HepG2 (cell line): ENCODE data around the gene FAM187B. TPM values are rescaled to one million over a fixed set of nuclear protein-coding genes. Genes with fewer than 3 reads are reported as not detected.

Experiments
- ATAC-seq: fragments of 200-7000 bp; cut with Tn5 transposase; 3 replicates; pipeline ENCODE4 v1.9.1; 2020; ENCODE audit warnings: mild to moderate bottlenecking, moderate library complexity
- BruUV-seq: library from RNA; stranded (reverse); fragments of 400-500 nt; replicated peaks from 2 replicates; lab custom pipeline; 2021; lab: Mats Ljungman, UMichigan
- CTCF ChIA-PET: fragments of 300-600 bp; formaldehyde crosslinking; extraction: SDS; loops from one replicate; lab custom pipeline; 2021; ENCODE audit warnings: low total read pairs, inconsistent platforms, low intra/inter-chr PET ratio; lab: Yijun Ruan, JAX
- POLR2A ChIA-PET: fragments of 350-600 bp; sonication (Branson Sonifier 250); formaldehyde crosslinking; loops from one replicate; lab custom pipeline; 2020; ENCODE audit warnings: antibody characterized with exemption, inconsistent platforms; lab: Yijun Ruan, JAX
- DNase-seq: peaks from one replicate; pipeline ENCODE4 v3.0.0-alpha.2; 2015; ENCODE audit warnings: low spot score
- FAIRE-seq: peaks from 3 replicates; lab custom pipeline; 2011; peaks lifted over from hg19 to GRCh38; lab: Jason Lieb, UNC
- H2AFZ ChIP-seq: one replicate; pipeline ENCODE4 v1.6.1; 2011; ENCODE audit warnings: low read length, inconsistent platforms
- H3K27ac ChIP-seq: fragments of 300-600 bp; 3 replicates; pipeline ENCODE4 v1.8.0; 2011; ENCODE audit warnings: mixed run types, mild to moderate bottlenecking, mixed read lengths, low read length, inconsistent platforms; ENCODE audit not compliant: insufficient read depth; ENCODE audit errors: extremely low read length
- H3K27me3 ChIP-seq, 2 experiments: fragments of 200-600 bp in 1 of 2; 2 replicates in 1 of 2; 3 replicates in 1 of 2; pipeline versions ENCODE4 v1.6.0 to v1.8.0; 2011; ENCODE audit warnings: low read length in 2 of 2, mild to moderate bottlenecking in 2 of 2, moderate library complexity in 2 of 2, inconsistent platforms in 1 of 2; ENCODE audit not compliant: insufficient read depth in 2 of 2, control insufficient read depth in 1 of 2
- H3K36me3 ChIP-seq, 2 experiments: fragments of 200-600 bp in 1 of 2; replicated peaks in 1 of 2; 2 replicates in 1 of 2; 3 replicates in 1 of 2; pipeline versions ENCODE4 v1.5.1 to v1.8.0; 2011; ENCODE audit warnings: low read length in 2 of 2, inconsistent platforms in 1 of 2; ENCODE audit not compliant: insufficient read depth in 2 of 2, control insufficient read depth in 1 of 2
- H3K4me1 ChIP-seq: 2 replicates; pipeline ENCODE4 v1.5.1; 2012; ENCODE audit warnings: low read length, inconsistent platforms; ENCODE audit not compliant: insufficient read depth
- H3K4me2 ChIP-seq: 2 replicates; pipeline ENCODE4 v1.6.0; 2011; ENCODE audit warnings: low read depth, low read length, inconsistent platforms
- H3K4me3 ChIP-seq, 3 experiments: fragments of 200-600 bp in 1 of 3; sonication (generic), shearing (Covaris generic) in 1 of 3; replicated peaks in 1 of 3; 2 replicates each; pipeline ENCODE4 v1.5.1; 2011 to 2016; ENCODE audit warnings: low read length in 3 of 3, inconsistent platforms in 2 of 3, low read depth in 2 of 3, mild to moderate bottlenecking in 2 of 3, control low read depth in 1 of 3, mixed read lengths in 1 of 3; ENCODE audit not compliant: insufficient read depth in 1 of 3
- H3K79me2 ChIP-seq: one replicate; pipeline ENCODE4 v1.6.1; 2011; ENCODE audit warnings: low read length, inconsistent platforms; ENCODE audit not compliant: insufficient read depth
- H3K9ac ChIP-seq: 2 replicates; pipeline ENCODE4 v1.6.0; 2011; ENCODE audit warnings: mild to moderate bottlenecking, low read depth, low read length, inconsistent platforms; ENCODE audit not compliant: insufficient read depth
- H3K9me3 ChIP-seq: 2 replicates; pipeline ENCODE4 v1.5.1; 2012; ENCODE audit warnings: mild to moderate bottlenecking, low read length
- H4K20me1 ChIP-seq: 2 replicates; pipeline ENCODE4 v1.6.0; 2011; ENCODE audit warnings: inconsistent platforms, mild to moderate bottlenecking, low read length, moderate library complexity; ENCODE audit not compliant: insufficient read depth
- BCL3 ChIP-seq: sonication (generic); formaldehyde crosslinking; IDR thresholded peaks from 2 replicates; pipeline ENCODE4 v1.5.1; 2020; ENCODE audit warnings: mild to moderate bottlenecking, missing genetic modification reagents, moderate library complexity
- HNRNPLL ChIP-seq: fragments of 200-400 bp; formaldehyde crosslinking; IDR thresholded peaks from 2 replicates; pipeline ENCODE4 v1.6.1; 2017; ENCODE audit warnings: mild to moderate bottlenecking, low read depth, low read length; ENCODE audit not compliant: poor library complexity, severe bottlenecking
- KAT7 ChIP-seq: IDR thresholded peaks from 2 replicates; pipeline ENCODE4 v1.6.1; 2018; ENCODE audit warnings: borderline replicate concordance, missing compliant biosample characterization
- KDM1A ChIP-seq: IDR thresholded peaks from 2 replicates; pipeline ENCODE4 v1.6.1; 2016; ENCODE audit warnings: missing compliant biosample characterization
- KLF11 ChIP-seq: IDR thresholded peaks from 2 replicates; pipeline ENCODE4 v1.6.1; 2016; ENCODE audit warnings: missing compliant biosample characterization
- NFKBIZ ChIP-seq: IDR thresholded peaks from 2 replicates; pipeline ENCODE4 v1.6.1; 2018; ENCODE audit warnings: missing genetic modification reagents, missing compliant biosample characterization
- PCBP1 ChIP-seq: fragments of 200-400 bp; formaldehyde crosslinking; IDR thresholded peaks from 2 replicates; pipeline ENCODE4 v1.6.1; 2017; ENCODE audit warnings: mild to moderate bottlenecking, low read depth, low read length, borderline replicate concordance
- PLSCR1 ChIP-seq: sonication (generic); formaldehyde crosslinking; IDR thresholded peaks from 2 replicates; pipeline ENCODE4 v1.5.0; 2020; ENCODE audit warnings: missing genetic modification reagents, mild to moderate bottlenecking, borderline replicate concordance
- ZNF431 ChIP-seq: sonication (generic); formaldehyde crosslinking; IDR thresholded peaks from 2 replicates; pipeline ENCODE4 v1.9.0; 2022; ENCODE audit warnings: missing genetic modification reagents, low read depth, mild to moderate bottlenecking, borderline replicate concordance
- ZNF768 ChIP-seq: sonication (generic); formaldehyde crosslinking; IDR thresholded peaks from 2 replicates; pipeline ENCODE4 v1.4.0; 2020; ENCODE audit warnings: missing genetic modification reagents
- WGBS: methylation state at CpG from one replicate; pipeline ENCODE4 v1.1.6; 2017; ENCODE audit warnings: low lambda C conversion rate; 5-methylcytosine and 5-hydroxymethylcytosine counted together
- in situ Hi-C: cut with HindIII; loops from 2 replicates; pipeline ENCODE4 v1.10.0; 2017; ENCODE audit warnings: low pct_unique_long_range_greater_than_20kb; ENCODE audit not compliant: extremely low pct_ligation_motif_present
- intact Hi-C: fragments of 100-400 bp; cut with micrococcal nuclease; formaldehyde crosslinking; loops from one replicate; pipeline ENCODE4 v1.10.0; 2022; ENCODE audit not compliant: unreplicated experiment
- polyA plus RNA-seq, 8 experiments: library from polyadenylated mRNA; depleted of rRNA in 3 of 8; stranded (reverse) in 7 of 8; unstranded in 1 of 8; fragments of >200 nt; fragmentation: Illumina TruSeq in 4 of 8; extraction: Trizol in 4 of 8; gene quantifications; 2 replicates each; pipeline versions ENCODE4 v1.2.1 to v1.2.3, GENCODE V29; 2011 to 2016; ENCODE audit warnings: low read depth in 4 of 8, missing spikeins in 1 of 8, mixed read lengths in 1 of 8; ENCODE audit not compliant: insufficient read depth in 1 of 8
- total RNA-seq, 5 experiments: library from RNA; depleted of rRNA; stranded (reverse); fragments of >200 nt; fragmentation: Illumina TruSeq; extraction: Trizol; gene quantifications; 2 replicates each; pipeline ENCODE4 v1.2.3, GENCODE V29; 2016; ENCODE audit warnings: low read depth in 1 of 5

The FAM187B gene
- total and polyA plus RNA-seq, 2 of the 13 experiments (the other 11 are each of a cell fraction or from before 2014, with no cell fraction given), result not detected

GRCh38 chr19:35223862-35224505 is 4.6 kb downstream of the FAM187B start (continued):
- TF ChIP-seq BCL3 (CRISPR knock-in tag) (no peak), PCBP1 (no peak), KAT7 (no peak), NFKBIZ (no peak), KDM1A (no peak), HNRNPLL (no peak)

GRCh38 chr19:35223084-35223790 is 5.3 kb downstream of the FAM187B start:
- Histone ChIP-seq H3K9ac (no peak overlapping the region), H3K4me1 (no peaks in the 10 kb centered on the region), H3K79me2 (no peaks in the 10 kb centered on the region), H3K4me2 (no peak overlapping the region), H3K27me3 (peaks cover 0 to 6% of the 10 kb centered on the region in 2 experiments; a peak in 2 of 5 replicates), H4K20me1 (no peaks in the 10 kb centered on the region), H2AFZ (no peak overlapping the region), H3K4me3 (no peak overlapping the region), H3K9me3 (no peaks in the 10 kb centered on the region), H3K36me3 (no peaks in the 10 kb centered on the region), H3K27ac (no peak overlapping the region)
- no peak for ATAC-seq
- BruUV-seq, result no TSS peak
- TF ChIP-seq ZNF768 (CRISPR knock-in tag) (0 out of 2 replicates have a peak, but pooled peaks have one; percentile 25), PLSCR1 (CRISPR knock-in tag) (no peak), KLF11 (no peak), ZNF431 (CRISPR knock-in tag) (no peak)
- no peak for DNase-seq
- in situ Hi-C loops, result no loop called here
- intact Hi-C loops, result no loop called here
- no peak for FAIRE-seq
- ChIA-PET POLR2A (no interaction called here), CTCF (no interaction called here)
- WGBS, result 15% methylated on average over 5 of the region's 6 CpGs
